SK-N-SH treated with all-trans-retinoic acid at 6 μM for 48 hours (cell line): ENCODE results near the gene NRN1L.

Experiments
- ATAC-seq: fragments of 200-7000 bp; cut with Tn5 transposase; 3 replicates; pipeline ENCODE4 v1.9.1; 2020; ENCODE audit warnings: mild to moderate bottlenecking, moderate library complexity
- ARNTL ChIP-seq: fragments of 450-650 bp; formaldehyde crosslinking; IDR thresholded peaks from 2 replicates; pipeline ENCODE4 v1.5.0; 2020; ENCODE audit warnings: low read depth, mild to moderate bottlenecking, moderate library complexity, borderline replicate concordance
- BACH2 ChIP-seq: fragments of 250-450 bp; sonication (Bioruptor Pico); IDR thresholded peaks from 2 replicates; pipeline ENCODE4 v1.9.0; 2021; ENCODE audit warnings: mild to moderate bottlenecking, borderline replicate concordance
- CREB5 ChIP-seq: fragments of 250-450 bp; sonication (Bioruptor Pico); IDR thresholded peaks from 2 replicates; pipeline ENCODE4 v1.5.1; 2020; ENCODE audit warnings: low read depth, mild to moderate bottlenecking, moderate library complexity
- CSDC2 ChIP-seq: fragments of 250-450 bp; sonication (Bioruptor Pico); IDR thresholded peaks from 2 replicates; pipeline ENCODE4 v1.5.0; 2020; ENCODE audit warnings: mild to moderate bottlenecking, moderate library complexity
- CSRNP3 ChIP-seq: fragments of 250-450 bp; sonication (Bioruptor Pico); IDR thresholded peaks from 2 replicates; pipeline ENCODE4 v1.5.1; 2021; ENCODE audit warnings: mild to moderate bottlenecking, moderate library complexity
- ESRRG ChIP-seq: fragments of 250-450 bp; sonication (Bioruptor Pico); IDR thresholded peaks from 2 replicates; pipeline ENCODE4 v1.6.1; 2021; ENCODE audit warnings: mild to moderate bottlenecking
- GLIS3 ChIP-seq: fragments of 250-450 bp; sonication (Bioruptor Pico); IDR thresholded peaks from 2 replicates; pipeline ENCODE4 v1.5.0; 2020; ENCODE audit warnings: mild to moderate bottlenecking, moderate library complexity
- ISL1 ChIP-seq: fragments of 250-450 bp; sonication (Bioruptor Pico); IDR thresholded peaks from 2 replicates; pipeline ENCODE4 v2.1.2; 2022; ENCODE audit warnings: mild to moderate bottlenecking, moderate library complexity
- OSR1 ChIP-seq: fragments of 250-450 bp; sonication (Bioruptor Pico); IDR thresholded peaks from 2 replicates; pipeline ENCODE4 v1.8.0; 2022; ENCODE audit warnings: moderate library complexity, mild to moderate bottlenecking, inconsistent platforms
- PATZ1 ChIP-seq: fragments of 250-450 bp; sonication (Bioruptor Pico); IDR thresholded peaks from 2 replicates; pipeline ENCODE4 v1.8.0; 2020; ENCODE audit warnings: mild to moderate bottlenecking, moderate library complexity, borderline replicate concordance
- PPARA ChIP-seq: fragments of 250-450 bp; sonication (Bioruptor Pico); IDR thresholded peaks from 2 replicates; pipeline ENCODE4 v1.5.0; 2020; ENCODE audit warnings: mild to moderate bottlenecking, borderline replicate concordance
- RARB ChIP-seq: fragments of 250-450 bp; sonication (Bioruptor Pico); IDR thresholded peaks from 2 replicates; pipeline ENCODE4 v1.8.0; 2021; ENCODE audit warnings: mild to moderate bottlenecking, moderate library complexity
- SNAI2 ChIP-seq: fragments of 250-450 bp; sonication (Bioruptor Pico); IDR thresholded peaks from 2 replicates; pipeline ENCODE4 v1.5.0; 2020; ENCODE audit warnings: mild to moderate bottlenecking, moderate library complexity
- TCF4 ChIP-seq: fragments of 250-450 bp; sonication (Bioruptor Pico); IDR thresholded peaks from 2 replicates; pipeline ENCODE4 v1.8.0; 2021; ENCODE audit warnings: mild to moderate bottlenecking, moderate library complexity, borderline replicate concordance
- TOX ChIP-seq: fragments of 250-450 bp; sonication (Bioruptor Pico); IDR thresholded peaks from 2 replicates; pipeline ENCODE4 v1.8.0; 2021; ENCODE audit warnings: mild to moderate bottlenecking, moderate library complexity, borderline replicate concordance
- TSHZ2 ChIP-seq: fragments of 250-450 bp; sonication (Bioruptor Pico); IDR thresholded peaks from 2 replicates; pipeline ENCODE4 v1.5.0; 2020; ENCODE audit warnings: mild to moderate bottlenecking, moderate library complexity
- ZC3H10 ChIP-seq: fragments of 250-450 bp; sonication (Bioruptor Pico); IDR thresholded peaks from 2 replicates; pipeline ENCODE4 v1.5.1; 2021; ENCODE audit warnings: mild to moderate bottlenecking, moderate library complexity
- ZFP3 ChIP-seq: fragments of 250-450 bp; sonication (Bioruptor Pico); IDR thresholded peaks from 2 replicates; pipeline ENCODE4 v1.5.0; 2020; ENCODE audit warnings: mild to moderate bottlenecking, moderate library complexity
- ZFP30 ChIP-seq: fragments of 450-650 bp; formaldehyde crosslinking; IDR thresholded peaks from 2 replicates; pipeline ENCODE4 v1.5.0; 2022; ENCODE audit warnings: mild to moderate bottlenecking, moderate library complexity
- ZNF565 ChIP-seq: fragments of 450-650 bp; formaldehyde crosslinking; conservative IDR thresholded peaks from 2 replicates; pipeline ENCODE4 v1.5.0; 2020; ENCODE audit warnings: low read depth, mild to moderate bottlenecking, moderate library complexity
- ZNF70 ChIP-seq: fragments of 450-650 bp; formaldehyde crosslinking; IDR thresholded peaks from 2 replicates; pipeline ENCODE4 v1.5.0; 2020; ENCODE audit warnings: mild to moderate bottlenecking, moderate library complexity
- ZNF8 ChIP-seq: fragments of 450-650 bp; formaldehyde crosslinking; IDR thresholded peaks from 2 replicates; pipeline ENCODE4 v1.5.0; 2020; ENCODE audit warnings: mild to moderate bottlenecking, moderate library complexity

Gene NRN1L

GRCh38 chr16:67902831-67903230, 18.1 kb downstream of the NRN1L start:
- TF ChIP-seq ESRRG (CRISPR knock-in tag) (no peak), CSDC2 (CRISPR knock-in tag) (no peak), CSRNP3 (CRISPR knock-in tag) (no peak), ZC3H10 (CRISPR knock-in tag) (no peak), RARB (CRISPR knock-in tag) (no peak), SNAI2 (CRISPR knock-in tag) (no peak), ZFP3 (CRISPR knock-in tag) (no peak), GLIS3 (CRISPR knock-in tag) (no peak), ISL1 (CRISPR knock-in tag) (no peak), ZNF8 (CRISPR knock-in tag) (no peak), CREB5 (CRISPR knock-in tag) (no peak), TSHZ2 (CRISPR knock-in tag) (no peak)
- TF ChIP-seq, all 23 proteins: peak for 0
- no peak for ATAC-seq

- ATAC-seq: no peak
- TF ChIP-seq ZNF565 (CRISPR knock-in tag) (no peak), PATZ1 (CRISPR knock-in tag) (no peak), SNAI2 (CRISPR knock-in tag) (no peak), ISL1 (CRISPR knock-in tag) (no peak), BACH2 (CRISPR knock-in tag) (no peak), TCF4 (no peak), ARNTL (CRISPR knock-in tag) (no peak)
These were observed 22.9 kb downstream of the NRN1L start for GRCh38 chr16:67907397-67908180.

- no peak for ATAC-seq
- TF ChIP-seq ZNF70 (CRISPR knock-in tag): no peak
These were observed 24.5 kb downstream of the NRN1L start for GRCh38 chr16:67909056-67909742.

GRCh38 chr16:67910158-67910557, 25.5 kb downstream of the NRN1L start:
- peak; percentile 88 for ATAC-seq
- TF ChIP-seq ZNF70 (CRISPR knock-in tag) (no peak), OSR1 (no peak), TOX (CRISPR knock-in tag) (no peak), ZFP30 (CRISPR knock-in tag) (no peak), GLIS3 (CRISPR knock-in tag) (no peak), ZNF565 (CRISPR knock-in tag) (no peak), ZNF8 (CRISPR knock-in tag) (no peak), ZC3H10 (CRISPR knock-in tag) (no peak), BACH2 (CRISPR knock-in tag) (no peak), SNAI2 (CRISPR knock-in tag) (no peak), TSHZ2 (CRISPR knock-in tag) (no peak), ARNTL (CRISPR knock-in tag) (no peak), PPARA (CRISPR knock-in tag) (no peak), CSRNP3 (CRISPR knock-in tag) (no peak), ESRRG (CRISPR knock-in tag) (no peak), RARB (CRISPR knock-in tag) (no peak)
